Measurements from ENCODE around the gene SAFB. TPM values are rescaled to one million over a fixed set of nuclear protein-coding genes. Genes with fewer than 3 reads are reported as not detected.
A peak's percentile ranks its signal among the peaks of the same experiment; 100 is the strongest.

Gene SAFB
- total RNA-seq, 1 donor from 2014 or later, result 65.1 TPM

DNA sequence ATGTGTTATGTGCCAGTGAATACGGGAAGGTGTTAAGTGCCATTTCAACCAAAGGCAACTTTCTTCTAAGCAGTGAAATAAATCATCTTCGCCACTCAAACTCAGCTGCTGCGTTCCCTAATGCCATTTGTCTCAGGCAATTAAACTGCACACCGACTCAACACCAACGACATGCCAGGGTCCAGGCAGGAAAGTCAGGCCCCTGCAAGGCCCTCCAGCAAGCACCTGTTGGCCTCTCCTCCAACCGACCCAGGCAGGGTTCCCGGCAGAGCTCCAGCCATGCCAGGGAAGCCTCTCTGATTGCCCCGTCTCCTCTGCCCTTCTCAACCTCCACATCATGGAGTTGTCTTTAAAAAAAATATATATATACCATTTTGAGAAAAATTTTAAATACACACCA is 22.1 kb upstream of the SAFB start:
- no peaks in the 10 kb centered on the region for H3K4me1 ChIP-seq (ENCODE audit: insufficient read depth, low read length)
- H3K27ac Mint-ChIP-seq (ENCODE audit: unreplicated experiment), result no peak overlapping the region
- no peaks in the 10 kb centered on the region for H3K9me3 ChIP-seq (ENCODE audit: insufficient read depth, low read depth, low read length)
- H3K4me1 Mint-ChIP-seq (ENCODE audit: low read depth, unreplicated experiment), result peaks cover 2% of the 10 kb centered on the region
- FAIRE-seq (no peak), DNase-seq (ENCODE audit: low read depth) (no peak)
- no peak overlapping the region for H3K4me3 ChIP-seq (ENCODE audit: insufficient read depth, low read depth, low read length)
- H2AFZ ChIP-seq (ENCODE audit: low read depth, low read length), result no peak overlapping the region
- H3K79me2 ChIP-seq (ENCODE audit: insufficient read depth, low read length), result peaks cover 29% of the 10 kb centered on the region
- H3K36me3 ChIP-seq (ENCODE audit: insufficient read depth, low read length), result peaks cover 69% of the 10 kb centered on the region
- H3K27me3 ChIP-seq (ENCODE audit: insufficient read depth, low read length), result no peaks in the 10 kb centered on the region
- no peaks in the 10 kb centered on the region for H3K27me3 Mint-ChIP-seq (ENCODE audit: low read depth, unreplicated experiment)
- TF ChIP-seq, protein P1, sequence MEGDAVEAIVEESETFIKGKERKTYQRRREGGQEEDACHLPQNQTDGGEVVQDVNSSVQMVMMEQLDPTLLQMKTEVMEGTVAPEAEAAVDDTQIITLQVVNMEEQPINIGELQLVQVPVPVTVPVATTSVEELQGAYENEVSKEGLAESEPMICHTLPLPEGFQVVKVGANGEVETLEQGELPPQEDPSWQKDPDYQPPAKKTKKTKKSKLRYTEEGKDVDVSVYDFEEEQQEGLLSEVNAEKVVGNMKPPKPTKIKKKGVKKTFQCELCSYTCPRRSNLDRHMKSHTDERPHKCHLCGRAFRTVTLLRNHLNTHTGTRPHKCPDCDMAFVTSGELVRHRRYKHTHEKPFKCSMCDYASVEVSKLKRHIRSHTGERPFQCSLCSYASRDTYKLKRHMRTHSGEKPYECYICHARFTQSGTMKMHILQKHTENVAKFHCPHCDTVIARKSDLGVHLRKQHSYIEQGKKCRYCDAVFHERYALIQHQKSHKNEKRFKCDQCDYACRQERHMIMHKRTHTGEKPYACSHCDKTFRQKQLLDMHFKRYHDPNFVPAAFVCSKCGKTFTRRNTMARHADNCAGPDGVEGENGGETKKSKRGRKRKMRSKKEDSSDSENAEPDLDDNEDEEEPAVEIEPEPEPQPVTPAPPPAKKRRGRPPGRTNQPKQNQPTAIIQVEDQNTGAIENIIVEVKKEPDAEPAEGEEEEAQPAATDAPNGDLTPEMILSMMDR (IDR thresholded peaks at IDR 0.05; ENCODE audit: insufficient read depth, low read depth, low read length), result no peak
- TF ChIP-seq EZH2 (IDR thresholded peaks at IDR 0.05; ENCODE audit: insufficient read depth, low read length), result no peak
- H3K4me2 ChIP-seq (ENCODE audit: low read length), result no peak overlapping the region
- H3K9me3 Mint-ChIP-seq (ENCODE audit: unreplicated experiment), result no peaks in the 10 kb centered on the region
- peaks cover 12% of the 10 kb centered on the region for H3K36me3 Mint-ChIP-seq (ENCODE audit: low read depth, unreplicated experiment)
- H4K20me1 ChIP-seq (ENCODE audit: insufficient read depth, low read length), result peaks cover 75% of the 10 kb centered on the region
- H3K4me3 Mint-ChIP-seq (ENCODE audit: unreplicated experiment), result no peak overlapping the region
- H3K27ac ChIP-seq (ENCODE audit: low read depth, low read length), result no peak overlapping the region
- no peak overlapping the region for H3K9ac ChIP-seq (ENCODE audit: low read length)

DNA sequence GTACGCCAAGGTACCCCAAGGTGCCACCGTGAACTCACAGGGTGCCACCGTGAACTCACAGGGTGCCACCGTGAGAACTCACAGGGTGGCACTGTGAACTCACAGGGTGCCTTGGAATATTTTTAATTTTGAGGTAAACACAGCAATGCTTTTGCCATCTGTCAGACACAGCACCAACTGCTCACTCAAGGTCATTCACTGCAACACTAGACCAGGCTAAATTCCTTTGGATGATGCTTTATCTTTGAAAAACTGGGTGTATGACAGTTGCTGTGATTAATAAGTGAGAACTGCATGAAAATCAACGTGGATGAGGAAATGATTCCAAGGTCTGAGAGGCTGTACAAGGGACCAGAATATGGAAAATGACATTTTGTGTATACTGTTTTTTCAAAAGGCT is 19.3 kb upstream of the SAFB start:
- Histone ChIP-seq H3K4me1 (ENCODE audit: insufficient read depth, low read length) (no peaks in the 10 kb centered on the region), H3K4me3 (ENCODE audit: insufficient read depth, low read depth, low read length) (no peak overlapping the region), H3K9ac (ENCODE audit: low read length) (no peak overlapping the region), H2AFZ (ENCODE audit: low read depth, low read length) (no peak overlapping the region), H3K79me2 (ENCODE audit: insufficient read depth, low read length) (peaks cover 52% of the 10 kb centered on the region), H3K27me3 (ENCODE audit: insufficient read depth, low read length) (no peaks in the 10 kb centered on the region), H3K27ac (ENCODE audit: low read depth, low read length) (no peak overlapping the region), H3K4me2 (ENCODE audit: low read length) (no peak overlapping the region), H3K36me3 (ENCODE audit: insufficient read depth, low read length) (peaks cover 68% of the 10 kb centered on the region), H4K20me1 (ENCODE audit: insufficient read depth, low read length) (peaks cover 81% of the 10 kb centered on the region), H3K9me3 (ENCODE audit: insufficient read depth, low read depth, low read length) (no peaks in the 10 kb centered on the region)
- TF ChIP-seq, protein P1 (IDR thresholded peaks at IDR 0.05; ENCODE audit: insufficient read depth, low read depth, low read length), result no peak
- TF ChIP-seq EZH2 (IDR thresholded peaks at IDR 0.05; ENCODE audit: insufficient read depth, low read length), result no peak
- no peaks in the 10 kb centered on the region for H3K27me3 Mint-ChIP-seq (ENCODE audit: low read depth, unreplicated experiment)
- no peak overlapping the region for H3K27ac Mint-ChIP-seq (ENCODE audit: unreplicated experiment)
- H3K4me3 Mint-ChIP-seq (ENCODE audit: unreplicated experiment), result no peak overlapping the region
- H3K9me3 Mint-ChIP-seq (ENCODE audit: unreplicated experiment), result no peaks in the 10 kb centered on the region
- no peak for DNase-seq (ENCODE audit: low read depth)
- FAIRE-seq, result peak; percentile 37
- peaks cover 18% of the 10 kb centered on the region for H3K36me3 Mint-ChIP-seq (ENCODE audit: low read depth, unreplicated experiment)
- peaks cover 3% of the 10 kb centered on the region for H3K4me1 Mint-ChIP-seq (ENCODE audit: low read depth, unreplicated experiment)

DNA sequence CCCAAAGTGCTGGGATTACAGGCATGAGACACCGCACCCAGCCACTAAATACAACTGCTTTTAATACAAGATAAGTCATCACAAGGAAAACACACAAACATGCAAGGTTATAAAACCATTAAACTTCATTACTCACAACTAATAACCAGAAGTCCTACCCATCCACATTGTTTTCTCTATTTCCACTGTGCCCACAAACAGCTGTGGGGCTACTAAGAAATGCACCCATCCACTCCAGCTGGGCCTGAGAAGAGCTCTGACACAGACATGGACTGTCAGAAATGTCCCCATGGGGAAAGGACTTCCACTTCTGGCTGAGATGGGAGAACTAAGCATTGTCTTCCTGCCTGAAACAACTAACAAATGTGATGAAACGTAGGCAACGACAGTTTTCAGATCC is 17.5 kb upstream of the SAFB start:
- Histone ChIP-seq H3K27me3 (ENCODE audit: insufficient read depth, low read length) (no peaks in the 10 kb centered on the region), H3K4me2 (ENCODE audit: low read length) (no peak overlapping the region), H3K4me1 (ENCODE audit: insufficient read depth, low read length) (no peaks in the 10 kb centered on the region), H3K79me2 (ENCODE audit: insufficient read depth, low read length) (peaks cover 60% of the 10 kb centered on the region), H4K20me1 (ENCODE audit: insufficient read depth, low read length) (peaks cover 78% of the 10 kb centered on the region), H3K9me3 (ENCODE audit: insufficient read depth, low read depth, low read length) (no peaks in the 10 kb centered on the region), H3K27ac (ENCODE audit: low read depth, low read length) (no peak overlapping the region), H3K9ac (ENCODE audit: low read length) (no peak overlapping the region), H2AFZ (ENCODE audit: low read depth, low read length) (no peak overlapping the region), H3K4me3 (ENCODE audit: insufficient read depth, low read depth, low read length) (no peak overlapping the region), H3K36me3 (ENCODE audit: insufficient read depth, low read length) (peaks cover 63% of the 10 kb centered on the region)
- Mint-ChIP-seq H3K4me3 (ENCODE audit: unreplicated experiment) (no peak overlapping the region), H3K9me3 (ENCODE audit: unreplicated experiment) (no peaks in the 10 kb centered on the region), H3K27me3 (ENCODE audit: low read depth, unreplicated experiment) (no peaks in the 10 kb centered on the region), H3K36me3 (ENCODE audit: low read depth, unreplicated experiment) (peaks cover 19% of the 10 kb centered on the region), H3K4me1 (ENCODE audit: low read depth, unreplicated experiment) (peaks cover 3% of the 10 kb centered on the region), H3K27ac (ENCODE audit: unreplicated experiment) (peak overlapping the region; percentile 4)
- DNase-seq (ENCODE audit: low read depth), result no peak
- TF ChIP-seq, protein P1 (IDR thresholded peaks at IDR 0.05; ENCODE audit: insufficient read depth, low read depth, low read length), result no peak
- no peak for TF ChIP-seq EZH2 (IDR thresholded peaks at IDR 0.05; ENCODE audit: insufficient read depth, low read length)
- no peak for FAIRE-seq

Measured in astrocyte (in vitro differentiated cells and primary cell).